SK-N-SH (cell line): ENCODE measurements around the gene ACTR6. TPM values are rescaled to one million over a fixed set of nuclear protein-coding genes. Genes with fewer than 3 reads are reported as not detected.

Experiments used
- CTCF ChIA-PET: fragments of 300-600, 350-600 bp; formaldehyde crosslinking; extraction: SDS; loops from one replicate; lab custom pipeline; 2021; lab: Yijun Ruan, JAX
- POLR2A ChIA-PET: fragments of 350-600 bp; sonication (Branson Sonifier 250); formaldehyde crosslinking; extraction: SDS; loops from one replicate; lab custom pipeline; 2020; ENCODE audit warnings: antibody characterized with exemption, inconsistent platforms; lab: Yijun Ruan, JAX
- DNase-seq: peaks from one replicate; pipeline ENCODE4 v3.0.0; 2012
- H2AFZ ChIP-seq: fragments of 200-600 bp; sonication (generic); 2 replicates; pipeline ENCODE4 v1.8.1; 2016; ENCODE audit warnings: antibody characterized with exemption, mild to moderate bottlenecking, low read depth
- H3F3A ChIP-seq: fragments of 200-600 bp; sonication (generic); replicated peaks from 2 replicates; pipeline ENCODE3; 2016; ENCODE audit warnings: antibody characterized with exemption, mild to moderate bottlenecking; ENCODE audit not compliant: insufficient read depth
- H3K27ac ChIP-seq, 2 experiments: fragments of 200-500 bp in 1 of 2; fragments of 200-600 bp in 1 of 2; sonication (Bioruptor generic) in 1 of 2; sonication (generic), shearing (Covaris generic) in 1 of 2; 2 replicates each; pipeline versions ENCODE4 v1.5.1 to v1.6.1; 2014 to 2016; ENCODE audit warnings: low read depth in 2 of 2, inconsistent platforms in 1 of 2, low read length in 1 of 2, mild to moderate bottlenecking in 1 of 2, mixed read lengths in 1 of 2
- H3K27me3 ChIP-seq: fragments of 200-600 bp; sonication (generic), shearing (Covaris generic); 2 replicates; pipeline ENCODE4 v1.6.1; 2016; ENCODE audit warnings: mixed run types; ENCODE audit not compliant: insufficient read depth
- H3K36me3 ChIP-seq, 2 experiments: fragments of 200-500 bp in 1 of 2; fragments of 200-600 bp in 1 of 2; sonication (Bioruptor generic) in 1 of 2; sonication (generic) in 1 of 2; replicated peaks in 1 of 2; 2 replicates each; pipeline versions ENCODE3 to v1.5.1; 2014 to 2016; ENCODE audit warnings: low read length in 1 of 2, mild to moderate bottlenecking in 1 of 2; ENCODE audit not compliant: insufficient read depth in 2 of 2, control insufficient read depth in 1 of 2
- H3K4me1 ChIP-seq, 2 experiments: fragments of 200-500 bp in 1 of 2; fragments of 200-600 bp in 1 of 2; sonication (Bioruptor generic) in 1 of 2; sonication (generic), shearing (Covaris generic) in 1 of 2; 2 replicates each; pipeline versions ENCODE4 v1.5.1 to v1.6.1; 2014 to 2016; ENCODE audit warnings: low read depth in 1 of 2, low read length in 1 of 2, mixed run types in 1 of 2; ENCODE audit not compliant: insufficient read depth in 2 of 2, control insufficient read depth in 1 of 2
- H3K4me2 ChIP-seq: fragments of 200-600 bp; sonication (generic), shearing (Covaris generic); 2 replicates; pipeline ENCODE4 v1.6.1; 2017; ENCODE audit warnings: mixed run types
- H3K4me3 ChIP-seq, 2 experiments: fragments of 200-500 bp in 1 of 2; fragments of 200-600 bp in 1 of 2; sonication (Bioruptor generic) in 1 of 2; sonication (generic), shearing (Covaris generic) in 1 of 2; 2 replicates each; pipeline versions ENCODE4 v1.5.1 to v1.8.1; 2014 to 2016; ENCODE audit warnings: low read depth in 2 of 2, inconsistent platforms in 1 of 2, low read length in 1 of 2, mild to moderate bottlenecking in 1 of 2, mixed read lengths in 1 of 2, moderate library complexity in 1 of 2
- H3K79me2 ChIP-seq: fragments of 200-600 bp; sonication (generic); 2 replicates; pipeline ENCODE4 v1.8.1; 2017; ENCODE audit warnings: mild to moderate bottlenecking; ENCODE audit not compliant: insufficient read depth
- H3K9ac ChIP-seq: fragments of 200-600 bp; sonication (generic); 2 replicates; pipeline ENCODE4 v1.6.1; 2017; ENCODE audit warnings: mixed run types
- H3K9me2 ChIP-seq: fragments of 200-600 bp; sonication (generic); 2 replicates; pipeline ENCODE4 v1.6.1; 2017; ENCODE audit warnings: mixed run types
- H3K9me3 ChIP-seq: fragments of 200-600 bp; sonication (generic); 2 replicates; pipeline ENCODE4 v1.6.1; 2017; ENCODE audit warnings: mixed run types, mild to moderate bottlenecking, moderate library complexity
- H4K20me1 ChIP-seq: fragments of 200-600 bp; sonication (generic); 2 replicates; pipeline ENCODE4 v1.6.1; 2017; ENCODE audit warnings: mild to moderate bottlenecking, mixed run types; ENCODE audit not compliant: insufficient read depth
- EP300 ChIP-seq, 2 experiments: IDR thresholded peaks; 2 replicates each; pipeline versions ENCODE4 v1.4.0 to v1.6.1; 2012; ENCODE audit warnings: borderline replicate concordance in 1 of 2, low read depth in 1 of 2, low read length in 1 of 2
- EZH2phosphoT487 ChIP-seq: fragments of 200-600 bp; sonication (generic); IDR thresholded peaks from 2 replicates; pipeline ENCODE4 v1.6.1; 2017; ENCODE audit warnings: low read depth, mixed run types, mild to moderate bottlenecking, antibody characterized with exemption, moderate library complexity, borderline replicate concordance
- FOSL2 ChIP-seq: IDR thresholded peaks from 2 replicates; pipeline ENCODE4 v1.4.0; 2012; ENCODE audit warnings: low read depth, mild to moderate bottlenecking, moderate library complexity, borderline replicate concordance
- FOXJ3 ChIP-seq: sonication (generic); formaldehyde crosslinking; IDR thresholded peaks from 2 replicates; pipeline ENCODE4 v1.5.1; 2020; ENCODE audit warnings: mild to moderate bottlenecking, missing genetic modification reagents
- JUND ChIP-seq: IDR thresholded peaks from 2 replicates; pipeline ENCODE4 v1.4.0; 2012
- MXI1 ChIP-seq: IDR thresholded peaks from 2 replicates; pipeline ENCODE4 v1.6.1; 2012; ENCODE audit warnings: mild to moderate bottlenecking, low read depth, low read length, improper control_type of control experiment
- POLR2AphosphoS5 ChIP-seq: IDR thresholded peaks from 2 replicates; pipeline ENCODE4 v1.6.1; 2012; ENCODE audit warnings: low read depth, low read length
- RAD21 ChIP-seq: IDR thresholded peaks from 2 replicates; pipeline ENCODE4 v1.6.1; 2012; ENCODE audit warnings: mild to moderate bottlenecking, low read length
- RXRA ChIP-seq: IDR thresholded peaks from 2 replicates; pipeline ENCODE4 v1.4.0; 2012; ENCODE audit warnings: low read depth, mild to moderate bottlenecking, borderline replicate concordance
- SMC3 ChIP-seq: IDR thresholded peaks from 2 replicates; pipeline ENCODE4 v1.6.1; 2012; ENCODE audit warnings: low read depth, low read length, improper control_type of control experiment
- TAF1 ChIP-seq: IDR thresholded peaks from 2 replicates; pipeline ENCODE4 v1.6.1; 2012; ENCODE audit warnings: low read depth, mild to moderate bottlenecking, low read length, moderate library complexity, borderline replicate concordance
- WGBS: methylation state at CpG from one replicate; pipeline ENCODE4 v1.1.6; 2017; ENCODE audit warnings: low lambda C conversion rate; 5-methylcytosine and 5-hydroxymethylcytosine counted together
- polyA plus RNA-seq, 3 experiments: library from polyadenylated mRNA; depleted of rRNA; stranded (reverse); fragments of >200 nt; gene quantifications; 2 replicates each; pipeline ENCODE4 v1.2.3, GENCODE V29; 2012
- TF ChIP-seq, protein P1 (sequence below): fragments of 150-350 bp; IDR thresholded peaks from 2 replicates; pipeline ENCODE4 v1.6.1; 2017; ENCODE audit warnings: antibody characterized with exemption, low read length, low read depth, borderline replicate concordance
- TF ChIP-seq, protein P2 (sequence below): IDR thresholded peaks from 2 replicates; pipeline ENCODE4 v1.4.0; 2012; ENCODE audit warnings: low read depth, borderline replicate concordance

ACTR6 gene
- polyA plus RNA-seq, 1 of the 3 experiments (the other 2 are of a cell fraction): 21.5 TPM

DNA sequence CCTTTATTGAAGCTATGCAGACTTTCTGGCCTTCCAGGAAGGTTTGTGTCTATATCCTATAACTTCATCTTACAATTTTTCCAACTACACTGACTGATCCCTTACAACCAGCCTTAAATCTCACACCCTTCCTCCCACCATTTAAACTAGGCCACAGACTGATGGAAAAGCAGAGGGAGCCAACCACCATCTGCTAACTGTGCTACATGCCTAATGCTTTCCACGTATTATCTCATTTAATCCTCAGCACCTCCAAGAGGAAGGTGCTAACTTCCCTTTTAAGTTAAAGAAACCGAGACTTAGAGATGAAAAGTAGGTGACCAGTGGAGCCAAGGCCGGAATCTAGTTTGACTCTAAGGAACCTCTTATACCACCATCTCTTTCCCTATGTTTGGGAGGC, 35.3 kb upstream of the ACTR6 start:
- 89% methylated on average over 3 of the region's 3 CpGs for WGBS
- H3K36me3 ChIP-seq: no peaks in the 10 kb centered on the region
- no peaks in the 10 kb centered on the region for H3K9me3 ChIP-seq
- no peak overlapping the region for H3K27ac ChIP-seq
- no peak overlapping the region for H3K9ac ChIP-seq
- H3K79me2 ChIP-seq: no peaks in the 10 kb centered on the region
- CTCF ChIA-PET: interaction anchor here (1.4 to 4.9 kb wide), 3 partner anchors 12 to 389 kb away, joined by 4 to 34 read pairs (median 9); no protein-coding TSS in a partner anchor
- H3K27me3 ChIP-seq: no peaks in the 10 kb centered on the region
- DNase-seq: no peak
- TF ChIP-seq SMC3 (no peak), MXI1 (no peak), EP300 (IDR thresholded peaks at IDR 0.05; ENCODE audit: borderline replicate concordance in 1 of 2, low read depth in 1 of 2, low read length in 1 of 2) (no peak), EZH2phosphoT487 (no peak)
- TF ChIP-seq, protein P1, sequence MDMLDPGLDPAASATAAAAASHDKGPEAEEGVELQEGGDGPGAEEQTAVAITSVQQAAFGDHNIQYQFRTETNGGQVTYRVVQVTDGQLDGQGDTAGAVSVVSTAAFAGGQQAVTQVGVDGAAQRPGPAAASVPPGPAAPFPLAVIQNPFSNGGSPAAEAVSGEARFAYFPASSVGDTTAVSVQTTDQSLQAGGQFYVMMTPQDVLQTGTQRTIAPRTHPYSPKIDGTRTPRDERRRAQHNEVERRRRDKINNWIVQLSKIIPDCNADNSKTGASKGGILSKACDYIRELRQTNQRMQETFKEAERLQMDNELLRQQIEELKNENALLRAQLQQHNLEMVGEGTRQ: no peak
- TF ChIP-seq, all 33 proteins: peak for 0
- Histone ChIP-seq H3K4me1 (peaks cover 0 to 7% of the 10 kb centered on the region in 2 experiments; a peak in 2 of 4 replicates), H3K4me3 (no peak overlapping the region), H2AFZ (no peak overlapping the region), H3F3A (no peaks in the 10 kb centered on the region), H4K20me1 (no peaks in the 10 kb centered on the region), H3K4me2 (no peak overlapping the region), H3K9me2 (no peaks in the 10 kb centered on the region)
- POLR2A ChIA-PET: no interaction called here

DNA sequence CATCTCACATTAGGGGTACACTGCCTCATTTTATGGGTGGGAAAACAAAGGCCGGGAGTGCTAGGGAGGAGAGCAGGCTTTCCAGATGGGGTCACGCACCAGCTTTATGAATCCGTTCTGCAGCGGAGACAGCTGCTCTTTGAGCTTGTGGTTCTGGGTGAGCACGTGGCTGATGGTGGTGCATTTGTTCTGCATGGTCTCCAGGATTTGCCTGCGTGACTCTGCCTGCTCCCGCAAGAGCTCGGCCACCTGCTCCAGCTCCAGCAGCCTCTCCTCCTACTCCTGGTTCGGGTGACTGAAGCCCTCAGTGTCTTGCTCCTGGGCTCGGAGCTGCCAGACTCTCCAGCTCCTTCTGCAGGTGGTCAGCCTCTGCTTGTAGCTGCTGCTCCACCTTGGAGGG, 34.4 kb upstream of the ACTR6 start:
- H3K27me3 ChIP-seq: no peaks in the 10 kb centered on the region
- WGBS: 85% methylated on average over 10 of the region's 10 CpGs
- H2AFZ ChIP-seq: no peak overlapping the region
- no peaks in the 10 kb centered on the region for H4K20me1 ChIP-seq
- H3K9ac ChIP-seq: no peak overlapping the region
- H3K9me2 ChIP-seq: no peaks in the 10 kb centered on the region
- no peaks in the 10 kb centered on the region for H3K79me2 ChIP-seq
- no peak overlapping the region for H3K4me2 ChIP-seq
- no peak for DNase-seq
- TF ChIP-seq MXI1 (no peak), SMC3 (no peak), FOSL2 (no peak), RAD21 (no peak), TAF1 (no peak), FOXJ3 (CRISPR knock-in tag) (no peak), RXRA (no peak), POLR2AphosphoS5 (no peak), JUND (no peak)
- TF ChIP-seq, protein P2, sequence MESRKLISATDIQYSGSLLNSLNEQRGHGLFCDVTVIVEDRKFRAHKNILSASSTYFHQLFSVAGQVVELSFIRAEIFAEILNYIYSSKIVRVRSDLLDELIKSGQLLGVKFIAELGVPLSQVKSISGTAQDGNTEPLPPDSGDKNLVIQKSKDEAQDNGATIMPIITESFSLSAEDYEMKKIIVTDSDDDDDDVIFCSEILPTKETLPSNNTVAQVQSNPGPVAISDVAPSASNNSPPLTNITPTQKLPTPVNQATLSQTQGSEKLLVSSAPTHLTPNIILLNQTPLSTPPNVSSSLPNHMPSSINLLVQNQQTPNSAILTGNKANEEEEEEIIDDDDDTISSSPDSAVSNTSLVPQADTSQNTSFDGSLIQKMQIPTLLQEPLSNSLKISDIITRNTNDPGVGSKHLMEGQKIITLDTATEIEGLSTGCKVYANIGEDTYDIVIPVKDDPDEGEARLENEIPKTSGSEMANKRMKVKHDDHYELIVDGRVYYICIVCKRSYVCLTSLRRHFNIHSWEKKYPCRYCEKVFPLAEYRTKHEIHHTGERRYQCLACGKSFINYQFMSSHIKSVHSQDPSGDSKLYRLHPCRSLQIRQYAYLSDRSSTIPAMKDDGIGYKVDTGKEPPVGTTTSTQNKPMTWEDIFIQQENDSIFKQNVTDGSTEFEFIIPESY: no peak
- no peak overlapping the region for H3K4me3 ChIP-seq
- no peaks in the 10 kb centered on the region for H3K36me3 ChIP-seq
- CTCF ChIA-PET: interaction anchor here (1.4 to 4.9 kb wide), 2 partner anchors 13 to 388 kb away, joined by 4 to 34 read pairs; no protein-coding TSS in a partner anchor
- H3K4me1 ChIP-seq: peaks cover 0 to 7% of the 10 kb centered on the region in 2 experiments; a peak in 2 of 4 replicates
- H3K9me3 ChIP-seq: no peaks in the 10 kb centered on the region
- no peak overlapping the region for H3K27ac ChIP-seq
- POLR2A ChIA-PET: no interaction called here
- no peaks in the 10 kb centered on the region for H3F3A ChIP-seq
